Measurements from ENCODE around the gene MEX3D.

DNA sequence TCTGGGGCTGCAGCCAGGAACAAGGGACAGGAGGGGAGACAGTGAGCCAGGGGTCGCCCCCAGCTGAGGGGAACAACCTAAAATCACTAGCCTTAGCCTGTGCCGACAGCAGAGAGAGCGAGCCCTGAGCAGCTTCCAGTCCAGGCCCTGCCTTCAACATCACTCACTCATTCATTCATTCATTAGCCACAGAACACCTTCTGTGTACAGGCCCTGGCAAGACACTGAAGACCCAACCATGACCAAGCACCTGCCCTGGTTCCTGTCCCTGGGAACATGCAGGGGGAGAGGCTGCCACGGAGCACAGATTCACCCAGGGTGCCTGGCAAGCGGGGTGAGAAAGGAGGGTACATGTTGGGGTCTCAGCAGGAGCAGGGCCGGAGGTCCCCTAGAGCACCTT is 4.9 kb downstream of the MEX3D start:
- TF ChIP-seq, protein P1, sequence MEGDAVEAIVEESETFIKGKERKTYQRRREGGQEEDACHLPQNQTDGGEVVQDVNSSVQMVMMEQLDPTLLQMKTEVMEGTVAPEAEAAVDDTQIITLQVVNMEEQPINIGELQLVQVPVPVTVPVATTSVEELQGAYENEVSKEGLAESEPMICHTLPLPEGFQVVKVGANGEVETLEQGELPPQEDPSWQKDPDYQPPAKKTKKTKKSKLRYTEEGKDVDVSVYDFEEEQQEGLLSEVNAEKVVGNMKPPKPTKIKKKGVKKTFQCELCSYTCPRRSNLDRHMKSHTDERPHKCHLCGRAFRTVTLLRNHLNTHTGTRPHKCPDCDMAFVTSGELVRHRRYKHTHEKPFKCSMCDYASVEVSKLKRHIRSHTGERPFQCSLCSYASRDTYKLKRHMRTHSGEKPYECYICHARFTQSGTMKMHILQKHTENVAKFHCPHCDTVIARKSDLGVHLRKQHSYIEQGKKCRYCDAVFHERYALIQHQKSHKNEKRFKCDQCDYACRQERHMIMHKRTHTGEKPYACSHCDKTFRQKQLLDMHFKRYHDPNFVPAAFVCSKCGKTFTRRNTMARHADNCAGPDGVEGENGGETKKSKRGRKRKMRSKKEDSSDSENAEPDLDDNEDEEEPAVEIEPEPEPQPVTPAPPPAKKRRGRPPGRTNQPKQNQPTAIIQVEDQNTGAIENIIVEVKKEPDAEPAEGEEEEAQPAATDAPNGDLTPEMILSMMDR (IDR thresholded peaks at IDR 0.05): no peak
- TF ChIP-seq ZFX (IDR thresholded peaks at IDR 0.05; ENCODE audit: borderline replicate concordance): no peak
